GM21737 (cell line): Measurements from ENCODE around the gene FGFBP3.
"Not testable (repeated sequence)": the region's sequence is repeated elsewhere in the genome, so short reads cannot be mapped to it uniquely, and the experiment has no call there.

Source experiments
- ATAC-seq: cut with Tn5 transposase; IDR thresholded peaks from one replicate; pipeline ENCODE4 v1.9.1; 2021; ENCODE audit warnings: mild to moderate bottlenecking, moderate library complexity; ENCODE audit not compliant: unreplicated experiment

Gene FGFBP3

DNA sequence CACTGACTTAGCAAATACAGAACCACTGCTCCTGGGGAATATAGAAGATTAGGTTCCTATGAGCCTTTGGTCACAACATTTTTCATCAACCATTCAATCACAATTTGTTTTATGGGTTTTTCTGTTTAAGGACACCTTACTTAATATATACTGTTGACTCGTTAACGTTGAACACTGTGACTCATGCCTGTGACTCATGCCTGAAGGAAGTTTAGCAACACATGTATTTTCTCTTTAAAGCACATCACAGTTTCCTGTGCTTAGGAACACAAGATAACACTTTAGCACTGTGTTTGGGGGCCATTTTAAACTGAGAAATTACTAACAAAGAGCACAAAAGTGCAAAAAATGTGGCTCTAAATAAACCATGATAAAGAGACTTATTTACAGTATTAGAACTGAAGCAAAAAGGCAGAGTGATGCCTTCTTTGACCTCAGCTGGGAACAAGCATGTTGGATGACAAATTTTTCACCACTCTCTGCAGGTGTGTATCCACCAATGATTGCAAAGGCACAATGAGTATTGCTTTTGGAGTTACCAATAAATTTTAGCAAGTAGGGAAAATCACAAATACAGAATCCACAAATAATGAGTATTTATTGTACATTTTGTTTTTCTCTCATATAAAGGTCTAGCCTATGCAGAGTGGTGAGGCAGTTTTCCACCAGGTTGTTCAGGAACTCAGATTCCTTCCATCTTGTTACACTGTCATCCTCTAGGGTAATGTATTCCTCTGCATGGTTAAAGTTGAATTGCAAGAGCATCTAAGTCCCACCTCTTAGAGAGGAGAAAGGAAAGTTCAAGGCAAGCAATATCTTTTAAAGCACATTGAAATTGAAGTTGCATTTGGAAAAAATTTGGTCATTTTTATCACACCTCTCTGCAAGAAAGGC is 7.3 kb downstream of the FGFBP3 start:
- ATAC-seq, result no peak

DNA sequence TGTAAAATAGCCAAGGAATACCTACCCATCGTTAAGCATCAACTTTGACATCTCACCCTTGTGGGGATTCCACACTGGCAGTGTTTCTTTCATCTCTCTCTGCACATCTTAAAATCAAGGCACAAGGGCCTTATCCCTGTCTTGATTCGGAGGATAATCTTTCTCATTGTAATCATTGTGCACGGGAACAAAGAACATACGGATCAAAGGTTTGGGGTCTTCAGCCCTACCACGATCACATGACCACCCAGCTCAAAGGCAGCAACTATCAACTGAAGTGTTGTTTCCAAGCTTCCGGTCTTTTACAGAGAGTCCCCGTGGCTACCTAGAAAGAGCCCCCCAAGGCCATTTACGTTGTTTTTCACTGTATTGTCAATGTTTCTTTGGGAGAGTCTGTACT is 11.9 kb downstream of the FGFBP3 start:
- no peak for ATAC-seq

DNA sequence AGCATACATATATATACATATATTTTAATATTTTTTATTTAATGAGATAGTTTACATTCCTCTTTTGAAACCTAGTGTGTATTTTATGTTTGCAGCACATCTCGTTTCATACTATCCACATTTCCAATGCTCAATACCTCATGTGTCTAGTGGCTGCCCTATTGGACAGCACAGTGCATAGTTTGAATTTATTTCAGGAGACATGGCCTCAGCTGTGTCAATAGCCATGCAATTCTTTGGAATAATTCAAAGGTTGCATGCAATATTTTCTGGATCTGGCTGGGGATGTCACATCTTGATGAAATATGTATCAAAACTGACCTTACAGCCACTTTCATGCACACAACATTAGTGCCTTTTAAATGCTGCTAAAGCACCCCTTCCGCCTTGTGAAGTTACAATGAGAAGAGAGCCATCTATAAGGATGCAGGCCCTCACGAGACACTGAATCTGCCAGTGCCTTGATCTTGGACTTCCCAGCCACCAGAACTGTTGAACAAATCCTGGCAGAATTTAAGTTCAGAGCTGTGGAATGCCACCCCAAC is 13.0 kb downstream of the FGFBP3 start:
- no peak for ATAC-seq

DNA sequence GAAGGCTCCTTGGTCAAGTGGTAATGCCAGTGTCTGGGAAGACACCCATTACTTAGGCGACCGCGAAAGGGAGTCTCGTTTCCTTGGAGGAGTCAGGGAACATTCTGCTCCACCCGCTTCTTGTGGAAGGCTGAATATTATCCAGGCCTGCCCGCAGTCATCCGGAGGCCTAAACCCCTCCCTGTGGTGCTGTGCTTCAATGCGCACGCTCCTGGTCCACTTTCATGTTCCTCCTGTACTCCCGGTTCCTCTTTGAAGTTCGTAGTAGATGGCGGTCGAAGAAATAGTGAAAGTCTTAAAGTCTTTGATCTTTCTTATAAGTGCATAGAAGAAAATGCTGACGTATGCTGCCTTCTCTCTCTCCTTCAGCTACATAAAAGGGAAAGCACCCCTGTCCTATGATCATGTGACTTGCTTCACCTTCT is 15.0 kb downstream of the FGFBP3 start:
- ATAC-seq, result not testable (repeated sequence)

DNA sequence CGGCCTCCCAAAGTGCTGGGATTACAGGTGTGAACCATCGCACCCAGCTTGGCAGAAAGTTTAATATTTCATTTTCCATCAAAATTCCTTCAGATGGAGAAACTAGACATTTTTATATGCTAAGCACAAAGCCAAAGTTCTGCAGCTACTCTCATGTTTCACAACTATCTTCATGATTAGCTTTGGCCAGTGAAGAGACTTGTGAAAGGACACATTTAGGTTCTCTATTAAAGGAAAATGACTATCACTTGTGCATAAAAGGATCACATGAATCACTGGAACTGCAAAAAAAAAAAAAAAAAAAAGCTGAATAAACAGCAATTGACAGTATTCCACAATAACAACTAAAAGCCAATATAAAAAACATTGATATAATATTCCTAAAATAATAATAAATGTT is 16.2 kb downstream of the FGFBP3 start:
- no peak for ATAC-seq

DNA sequence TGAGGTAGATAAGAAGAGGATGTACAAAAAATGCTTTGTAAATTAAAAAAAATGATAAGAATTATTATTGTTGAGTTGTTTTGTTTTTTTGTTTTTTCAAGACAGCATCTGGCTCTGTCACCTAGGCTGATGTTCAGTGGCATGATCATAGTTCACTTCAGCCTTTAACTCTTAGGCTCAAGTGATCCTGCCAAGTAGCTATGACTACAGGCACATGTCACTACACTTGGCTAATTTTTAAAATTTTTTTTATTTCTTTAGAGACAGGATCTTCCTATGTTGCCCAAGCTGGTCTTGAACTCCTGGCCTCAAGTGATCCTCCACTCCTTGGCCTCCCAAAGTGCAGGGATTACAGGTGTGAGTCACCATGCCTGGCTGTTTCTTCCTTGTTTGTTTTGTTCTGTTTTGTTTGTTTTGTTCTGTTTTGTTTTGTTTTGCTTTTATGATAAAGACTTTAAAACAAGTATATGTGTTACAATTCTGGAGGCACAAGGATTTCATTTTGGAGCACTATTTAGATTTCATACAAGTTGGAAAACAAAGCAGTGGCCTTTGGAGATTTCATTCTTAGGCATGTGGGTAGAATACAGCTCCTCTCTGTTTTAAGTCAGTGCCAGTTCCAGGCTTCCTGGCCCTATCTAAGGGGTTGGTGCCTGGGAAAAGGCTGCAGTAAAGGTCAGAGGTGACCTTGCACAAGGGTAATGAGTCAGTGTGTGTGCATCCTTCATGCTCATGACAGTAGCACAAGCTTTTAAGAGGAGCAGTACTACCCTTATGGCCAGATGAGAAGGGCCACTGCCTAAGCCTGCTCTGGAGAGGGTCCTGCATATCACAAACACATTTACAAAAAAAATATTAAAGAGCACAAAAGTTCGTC is 17.9 kb downstream of the FGFBP3 start:
- no peak for ATAC-seq

DNA sequence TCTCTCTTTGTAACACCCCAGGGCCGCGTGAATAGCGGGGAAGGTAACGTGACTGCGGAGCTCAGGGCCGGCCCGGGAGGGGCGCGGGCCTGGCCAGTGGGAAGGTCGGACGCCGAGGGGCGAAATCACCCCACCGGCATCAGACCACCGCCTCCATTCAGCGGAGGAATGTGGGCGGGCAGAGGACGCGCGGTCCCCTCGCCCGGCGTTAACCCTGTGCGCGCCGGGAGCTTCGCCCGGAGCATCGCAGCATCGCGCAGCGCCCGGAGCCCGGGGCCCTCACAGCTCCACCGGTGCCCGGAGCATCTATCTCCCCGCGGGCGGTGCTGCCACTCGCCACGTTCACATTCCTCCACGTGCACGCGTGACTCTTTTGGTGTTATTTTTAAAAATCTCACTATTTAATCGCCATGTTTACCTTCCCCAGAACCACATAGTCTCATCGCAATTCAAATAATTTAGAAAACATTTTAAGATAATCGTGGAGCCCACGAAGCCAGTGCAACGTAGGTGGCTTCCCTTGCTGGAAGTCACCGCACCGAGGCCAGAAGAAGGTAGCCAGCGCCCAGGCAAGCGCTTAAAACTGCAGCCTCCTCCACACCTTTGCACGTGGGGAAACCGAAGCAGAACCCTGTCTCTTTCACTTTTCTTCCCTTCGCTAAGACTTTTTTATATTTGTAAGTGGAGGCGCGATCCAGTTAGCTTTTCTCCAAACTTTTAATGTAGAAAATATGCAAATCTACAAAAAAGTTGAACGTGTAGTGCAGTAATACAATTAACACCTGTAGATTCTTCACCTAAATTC is 21.8 kb downstream of the FGFBP3 start:
- ATAC-seq, result no peak

DNA sequence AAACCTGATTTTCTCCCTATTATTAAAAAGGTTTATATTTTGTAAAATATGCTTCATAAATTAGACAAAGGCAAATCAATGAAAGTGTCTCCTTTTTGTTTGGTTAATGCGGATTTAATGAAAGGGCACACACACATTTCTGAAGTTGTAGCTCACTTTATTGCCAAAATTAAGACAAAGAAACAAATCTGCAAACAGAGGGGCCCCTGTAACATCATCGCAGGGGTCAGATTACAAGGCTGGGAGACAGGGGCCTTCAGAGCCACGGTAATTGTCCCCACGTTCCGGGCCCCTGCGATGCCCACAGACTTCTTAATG is 22.4 kb downstream of the FGFBP3 start:
- ATAC-seq, result no peak

DNA sequence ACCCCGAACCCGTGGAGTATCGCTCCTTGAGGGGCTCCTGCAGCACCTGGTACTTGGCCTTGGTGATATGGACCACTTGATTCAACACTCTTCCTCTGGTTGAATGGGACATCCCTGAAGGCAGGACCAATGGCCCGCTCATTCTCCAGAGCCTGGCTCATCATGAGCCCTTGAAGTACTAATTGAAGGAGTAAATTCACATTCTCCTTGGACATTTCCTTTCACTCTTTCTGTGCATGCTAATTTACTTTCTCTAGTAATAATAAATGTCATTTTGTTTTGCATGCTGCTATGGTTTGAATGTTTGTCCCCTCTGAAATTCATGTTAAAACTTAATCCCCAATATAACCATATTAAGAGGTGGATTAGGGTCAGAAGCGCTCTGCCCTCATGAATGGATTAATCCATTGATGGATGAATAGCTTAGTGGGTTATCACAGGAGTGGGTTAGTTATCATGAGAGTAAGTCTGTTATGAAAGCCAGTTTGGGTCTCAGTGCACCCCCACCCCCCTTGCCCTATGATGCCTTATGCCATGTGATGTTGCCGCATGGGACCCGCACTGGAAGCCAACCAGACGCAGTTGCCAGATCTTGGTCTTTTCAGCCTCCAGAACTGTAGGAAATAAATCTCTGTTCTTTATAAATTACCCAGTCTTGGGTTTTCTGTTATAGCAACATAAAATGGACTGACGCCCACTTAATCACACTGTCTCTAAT is 23.8 kb downstream of the FGFBP3 start:
- ATAC-seq, result no peak

DNA sequence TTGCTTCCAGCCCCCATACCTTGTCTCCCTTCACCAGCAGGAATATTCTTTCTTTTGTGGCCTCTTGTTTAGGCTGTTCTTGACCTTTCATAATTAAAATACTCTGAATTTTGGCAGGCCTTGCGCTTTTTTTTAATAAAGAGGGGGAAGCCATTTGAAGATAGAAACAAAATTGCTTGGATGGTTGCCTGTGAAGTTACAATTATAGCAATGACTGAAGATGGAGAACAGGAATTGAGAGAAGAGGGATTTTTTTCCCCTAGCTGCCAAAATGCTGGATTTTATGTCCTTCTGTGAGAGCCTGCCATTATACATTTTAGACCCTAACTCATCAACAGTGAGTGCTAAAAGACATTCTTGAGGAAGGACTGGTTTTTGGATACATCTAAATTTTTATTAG is 24.8 kb downstream of the FGFBP3 start:
- no peak for ATAC-seq

DNA sequence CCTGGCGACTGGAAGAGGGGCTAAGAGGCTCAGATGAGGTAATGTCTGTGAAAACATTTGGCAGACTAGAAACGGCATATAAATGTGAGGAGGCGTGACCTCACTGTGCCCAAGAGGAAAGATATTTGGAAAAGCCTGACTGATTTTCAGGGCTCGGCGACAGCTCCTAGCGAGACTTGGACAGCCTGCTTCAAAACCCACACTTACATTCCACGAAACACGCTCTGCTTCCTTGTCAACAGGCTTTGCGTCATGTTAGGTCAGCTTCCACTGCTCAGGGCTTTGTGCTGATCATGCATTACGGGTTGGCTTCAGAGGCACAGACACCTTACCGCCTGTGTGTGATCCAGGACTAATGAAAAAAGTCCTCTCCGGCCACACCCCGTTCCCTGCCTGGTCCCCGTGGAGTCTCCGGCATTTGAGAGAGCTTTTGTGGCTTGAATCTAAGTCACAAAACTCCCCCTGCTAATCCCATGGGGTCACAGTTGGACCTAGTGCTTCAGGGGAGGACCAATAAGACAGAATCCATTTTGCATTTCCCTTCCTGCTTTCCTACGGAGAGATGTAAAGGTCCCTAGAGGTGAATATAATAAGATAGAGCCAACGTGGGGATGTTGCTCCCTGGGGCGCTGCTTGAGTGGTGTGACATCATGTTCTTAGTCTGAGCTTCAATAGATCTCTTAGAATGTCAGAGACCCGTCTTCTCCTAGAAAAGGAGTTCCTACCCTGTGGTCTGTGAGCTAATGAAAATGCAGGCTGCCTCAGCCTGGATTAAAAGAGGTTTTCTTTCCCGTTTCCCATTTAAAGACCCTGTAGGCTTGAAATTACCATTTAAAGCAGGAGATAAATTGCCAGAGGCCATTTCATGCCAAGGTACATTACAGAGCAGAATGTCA is 25.5 kb downstream of the FGFBP3 start:
- no peak for ATAC-seq

DNA sequence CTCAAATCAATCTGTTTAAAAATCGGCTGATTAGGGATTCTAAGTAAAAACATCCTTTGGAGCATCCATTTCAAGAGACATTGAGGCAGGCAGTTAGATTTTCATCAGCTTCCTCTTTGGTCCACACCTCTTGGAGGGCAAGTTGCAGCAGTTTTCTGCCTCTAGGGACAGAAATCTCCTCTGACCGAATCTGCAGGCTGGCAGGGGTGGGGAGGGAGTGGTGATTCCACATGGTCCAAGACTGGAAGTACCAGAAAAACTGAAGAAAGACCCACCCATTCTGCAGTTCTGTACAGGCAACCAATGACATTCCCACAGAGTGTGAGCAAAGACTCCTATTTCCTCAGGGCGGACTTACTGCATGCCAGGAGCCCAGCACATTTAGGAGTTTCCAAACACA is 29.0 kb downstream of the FGFBP3 start:
- ATAC-seq, result no peak

DNA sequence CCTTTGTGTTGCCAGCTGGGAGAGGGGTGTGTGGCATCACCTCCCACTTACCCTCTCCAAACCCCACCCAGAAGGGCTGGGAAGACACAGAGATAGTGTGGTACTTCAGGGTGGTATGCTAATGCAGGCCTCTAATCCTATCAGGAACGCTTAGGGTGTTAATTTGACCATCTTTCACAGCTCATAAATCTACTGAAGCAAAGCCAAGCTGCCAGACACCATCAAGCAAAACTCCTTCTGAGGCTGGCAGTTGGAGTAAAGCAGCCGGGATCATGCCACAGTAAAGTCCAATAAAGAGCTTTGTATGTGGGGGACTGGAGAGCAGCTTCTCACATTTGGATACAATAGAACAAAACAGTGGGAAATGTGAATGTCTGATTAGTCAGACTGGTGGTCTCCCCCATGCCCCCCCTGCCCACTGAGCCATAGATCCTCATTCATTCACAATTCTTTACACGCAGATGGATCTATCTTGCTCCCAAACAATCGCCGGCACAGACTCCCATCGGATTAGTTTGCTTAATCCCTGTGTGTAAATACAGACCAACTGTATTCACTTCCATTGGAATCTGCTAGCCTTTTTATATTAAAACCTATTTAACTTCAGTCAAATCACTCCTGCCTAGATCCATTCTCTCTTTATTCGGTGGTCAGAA is 29.6 kb downstream of the FGFBP3 start:
- no peak for ATAC-seq

DNA sequence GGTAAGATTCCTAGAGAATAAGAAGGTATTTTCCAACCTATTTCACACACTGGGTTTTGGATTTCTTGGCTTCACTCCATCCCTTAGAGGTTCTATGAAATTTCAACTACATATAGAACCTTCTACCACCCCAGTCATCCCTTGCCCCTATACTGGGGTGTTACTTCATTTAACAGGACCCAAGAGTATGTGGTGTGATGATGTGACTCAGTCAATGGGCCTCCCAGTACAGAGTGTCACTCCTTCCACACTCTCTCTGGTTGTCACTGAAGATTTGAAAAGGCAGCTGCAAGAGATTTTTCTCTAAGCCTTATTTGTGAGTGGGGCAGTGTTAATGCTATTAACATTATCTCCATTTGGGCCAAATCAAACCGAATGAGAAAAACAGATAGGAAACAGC is 33.5 kb downstream of the FGFBP3 start:
- ATAC-seq, result no peak

DNA sequence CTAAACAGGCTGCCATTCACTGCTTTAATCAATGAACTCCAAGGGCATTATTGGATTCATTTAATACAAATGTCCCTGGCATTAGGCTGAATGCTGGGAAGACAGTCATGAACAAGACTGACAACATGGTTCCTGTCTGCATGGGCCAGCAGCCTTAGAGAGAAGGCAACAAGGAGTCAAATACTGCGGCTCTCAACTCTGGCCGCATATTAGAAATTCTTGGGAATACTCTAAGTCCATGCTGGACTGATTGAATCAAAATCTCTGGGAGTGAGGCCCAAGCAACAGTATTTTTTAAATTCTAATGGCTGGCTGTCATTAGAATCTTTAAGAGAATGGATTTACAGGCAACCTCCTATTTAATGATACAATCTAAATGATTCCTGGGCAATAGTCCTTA is 34.1 kb downstream of the FGFBP3 start:
- no peak for ATAC-seq

DNA sequence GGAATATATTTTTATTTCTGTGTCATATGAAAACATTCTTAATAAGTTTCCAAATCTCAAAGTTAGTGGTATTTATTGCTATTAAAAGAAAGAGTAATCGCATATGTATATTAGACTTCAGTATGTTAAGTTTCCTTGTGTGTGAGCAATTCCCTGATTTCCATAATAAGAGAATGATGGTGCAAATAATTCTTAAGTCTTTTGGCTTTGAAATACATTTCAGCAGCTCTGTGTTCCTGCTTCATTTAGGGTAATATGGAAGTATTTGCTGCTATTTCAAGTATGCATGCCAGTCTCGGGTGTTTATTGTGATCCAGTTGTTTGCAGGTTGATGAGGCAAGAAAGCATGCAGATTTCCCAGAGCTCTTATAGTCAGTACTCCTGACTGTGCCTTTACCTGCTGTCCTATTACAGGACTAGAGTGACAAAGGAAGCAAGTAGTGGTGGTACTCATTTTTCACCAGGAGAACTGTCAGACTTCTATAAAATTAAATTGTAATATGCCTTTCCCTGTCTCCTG is 43.7 kb downstream of the FGFBP3 start:
- ATAC-seq, result no peak

DNA sequence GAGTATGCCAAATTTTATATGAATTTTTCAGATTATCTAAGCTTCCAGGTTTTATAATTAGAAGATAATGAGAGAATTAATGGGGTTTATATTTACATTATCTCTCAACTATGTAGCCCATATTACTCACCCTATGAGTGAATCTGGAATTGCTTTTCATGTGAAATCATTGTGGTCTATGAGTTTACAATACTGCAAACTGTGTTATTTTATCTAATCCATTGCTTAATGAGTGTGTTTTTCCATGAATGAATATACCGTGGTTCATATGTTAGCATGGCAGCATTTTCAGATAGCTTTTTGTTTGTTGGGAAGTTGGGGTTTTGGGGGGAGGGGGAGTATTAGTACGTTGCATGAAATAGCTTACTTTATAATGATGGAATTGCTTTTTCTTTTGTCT is 44.5 kb downstream of the FGFBP3 start:
- no peak for ATAC-seq

DNA sequence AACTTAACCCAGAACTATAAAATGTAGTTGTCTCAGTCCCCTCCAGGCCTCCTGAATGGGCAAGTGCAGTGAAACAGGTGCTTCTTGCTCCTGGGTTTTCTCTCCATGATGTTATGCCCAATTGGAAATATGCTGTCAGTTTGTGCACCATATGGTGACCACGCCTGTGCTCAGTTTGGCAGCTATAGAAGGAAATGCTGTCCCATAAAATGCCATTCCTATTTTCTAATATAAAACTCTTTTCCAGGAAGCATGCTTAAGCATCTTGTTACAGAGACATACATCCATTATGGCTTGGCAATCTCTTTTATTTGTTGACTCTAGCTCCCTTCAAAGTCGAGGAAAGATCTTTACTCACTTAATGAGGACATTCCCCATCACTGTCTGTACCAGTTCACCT is 45.2 kb downstream of the FGFBP3 start:
- ATAC-seq, result no peak

DNA sequence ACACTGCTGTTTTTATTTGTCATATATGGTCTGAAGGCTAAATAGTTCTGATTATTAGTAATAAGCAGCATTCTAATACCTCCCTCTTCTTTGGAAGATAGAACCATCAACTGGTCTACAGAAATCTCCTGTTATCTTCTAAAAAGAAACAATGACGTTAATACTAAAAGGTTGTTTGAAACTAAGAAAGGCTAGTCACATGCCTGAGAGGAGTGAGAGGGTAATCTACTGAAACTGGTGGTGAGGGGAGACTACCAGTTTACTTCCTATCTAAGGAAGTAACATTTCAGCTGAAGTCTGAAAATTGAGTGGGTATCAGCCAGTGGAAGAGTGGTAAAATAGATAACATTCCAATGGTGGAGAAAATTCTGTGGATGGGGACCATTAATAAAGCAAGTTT is 48.4 kb downstream of the FGFBP3 start:
- no peak for ATAC-seq
